Activated CD8-positive, alpha-beta memory T cell treated with anti-CD3 and anti-CD28 coated beads, Interleukin-2, amount 10 ng/mL, durations not matched to agents 7 days and 5 days (primary cell): ENCODE data around the gene TRIM29. TPM values are rescaled to one million over a fixed set of nuclear protein-coding genes. Genes with fewer than 3 reads are reported as not detected.

Source experiments
- ATAC-seq: fragments of 150-1000 bp; cut with Tn5 transposase; one replicate; pipeline ENCODE4 v1.10.0; 2021; ENCODE audit warnings: moderate library complexity
- CTCF ChIA-PET: fragments of 350-600 bp; sonication (Branson Sonifier 250); formaldehyde crosslinking; loops from one replicate; lab custom pipeline; 2021; ENCODE audit warnings: antibody characterized with exemption; lab: Charles Lee
- DNase-seq: peaks from one replicate; pipeline ENCODE4 v3.0.0-alpha.2; 2020
- H3K27ac Mint-ChIP-seq: one replicate; pipeline ENCODE4 v1.8.0; 2021; ENCODE audit warnings: mild to moderate bottlenecking, mixed read lengths
- H3K27me3 Mint-ChIP-seq: one replicate; pipeline ENCODE4 v1.8.0; 2021; ENCODE audit warnings: mixed read lengths
- H3K36me3 Mint-ChIP-seq: one replicate; pipeline ENCODE4 v1.8.0; 2021; ENCODE audit warnings: mild to moderate bottlenecking, mixed read lengths
- H3K4me1 Mint-ChIP-seq: one replicate; pipeline ENCODE4 v1.8.0; 2021; ENCODE audit warnings: mixed read lengths
- H3K4me3 Mint-ChIP-seq: one replicate; pipeline ENCODE4 v1.8.0; 2021; ENCODE audit warnings: mild to moderate bottlenecking, moderate library complexity, mixed read lengths
- H3K9me3 Mint-ChIP-seq: one replicate; pipeline ENCODE4 v1.8.0; 2022; ENCODE audit warnings: low read depth, mixed read lengths
- total RNA-seq, 2 experiments: library from RNA; stranded (reverse); gene quantifications; one replicate each; pipeline ENCODE4 v1.2.3, GENCODE V29; 2021

TRIM29 gene
- total RNA-seq, 2 experiments from 2014 or later = not detected

- DNase-seq (no peak), ATAC-seq (no peak)
- CTCF ChIA-PET = no interaction called here
- no peaks in the 10 kb centered on the region for H3K27me3 Mint-ChIP-seq
- H3K4me1 Mint-ChIP-seq = no peaks in the 10 kb centered on the region
- no peak overlapping the region for H3K27ac Mint-ChIP-seq
- no peak overlapping the region for H3K4me3 Mint-ChIP-seq
- no peaks in the 10 kb centered on the region for H3K9me3 Mint-ChIP-seq
- H3K36me3 Mint-ChIP-seq = no peaks in the 10 kb centered on the region
These were observed 9.4 kb downstream of the TRIM29 start for GRCh38 chr11:120128392-120129119.

GRCh38 chr11:120127236-120127635 lies 10.7 kb downstream of the TRIM29 start:
- Mint-ChIP-seq H3K9me3 (no peaks in the 10 kb centered on the region), H3K36me3 (no peaks in the 10 kb centered on the region), H3K4me1 (no peaks in the 10 kb centered on the region), H3K27ac (no peak overlapping the region), H3K27me3 (no peaks in the 10 kb centered on the region), H3K4me3 (no peak overlapping the region)
- ATAC-seq (no peak), DNase-seq (no peak)
- CTCF ChIA-PET = no interaction called here

- Mint-ChIP-seq H3K27ac (no peak overlapping the region), H3K4me1 (no peaks in the 10 kb centered on the region), H3K4me3 (no peak overlapping the region), H3K27me3 (no peaks in the 10 kb centered on the region), H3K9me3 (no peaks in the 10 kb centered on the region), H3K36me3 (no peaks in the 10 kb centered on the region)
- ATAC-seq (no peak), DNase-seq (no peak)
- CTCF ChIA-PET = no interaction called here
These were observed 11.3 kb downstream of the TRIM29 start for GRCh38 chr11:120126620-120127019.

DNA sequence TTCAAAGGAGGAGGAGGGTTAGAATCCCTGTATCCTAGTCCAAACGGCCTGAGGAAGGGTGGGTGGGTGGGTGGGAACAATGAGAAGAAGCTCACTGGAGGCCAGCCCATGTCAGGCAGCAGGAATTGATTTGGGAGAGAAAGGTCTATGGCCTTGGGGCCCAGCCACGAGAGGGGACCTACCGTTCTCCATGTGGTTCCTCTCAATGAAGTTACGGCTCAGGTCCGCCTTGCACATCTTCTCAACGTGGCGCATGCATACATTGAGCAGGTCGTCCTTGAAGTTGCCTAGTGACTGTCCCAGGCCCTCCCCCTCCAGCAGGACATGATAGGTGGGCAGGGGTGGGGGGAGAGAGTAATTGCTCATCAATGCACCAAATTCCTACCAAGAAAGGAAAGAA lies 12.4 kb downstream of the TRIM29 start:
- H3K27ac Mint-ChIP-seq = no peak overlapping the region
- DNase-seq (no peak), ATAC-seq (no peak)
- H3K4me1 Mint-ChIP-seq = no peaks in the 10 kb centered on the region
- H3K27me3 Mint-ChIP-seq = no peaks in the 10 kb centered on the region
- CTCF ChIA-PET = no interaction called here
- H3K9me3 Mint-ChIP-seq = no peaks in the 10 kb centered on the region
- no peak overlapping the region for H3K4me3 Mint-ChIP-seq
- no peaks in the 10 kb centered on the region for H3K36me3 Mint-ChIP-seq

DNA sequence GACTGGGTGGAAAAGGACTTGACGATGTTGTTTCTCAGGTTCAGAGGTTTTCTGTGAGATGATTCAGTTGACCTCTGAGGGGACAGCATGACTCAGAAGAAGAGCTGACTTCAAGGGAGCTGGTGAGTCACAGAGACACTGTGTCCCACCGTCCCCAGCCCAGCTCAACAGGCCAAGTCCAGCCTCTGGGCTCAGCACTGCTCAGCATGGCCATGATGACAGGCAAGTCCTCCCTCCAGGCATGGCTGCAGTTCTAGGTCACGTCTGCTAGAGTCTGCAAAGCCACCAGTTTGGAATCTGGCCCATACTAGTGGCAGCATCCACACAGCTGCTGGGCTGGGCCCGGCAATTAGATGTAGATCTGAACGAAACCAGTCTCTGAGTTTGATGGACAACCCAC lies 12.9 kb downstream of the TRIM29 start:
- H3K27me3 Mint-ChIP-seq = no peaks in the 10 kb centered on the region
- no peak overlapping the region for H3K4me3 Mint-ChIP-seq
- CTCF ChIA-PET = no interaction called here
- DNase-seq = no peak
- ATAC-seq = peak; percentile 45
- H3K36me3 Mint-ChIP-seq = no peaks in the 10 kb centered on the region
- H3K27ac Mint-ChIP-seq = no peak overlapping the region
- H3K9me3 Mint-ChIP-seq = no peaks in the 10 kb centered on the region
- H3K4me1 Mint-ChIP-seq = no peaks in the 10 kb centered on the region

- H3K4me1 Mint-ChIP-seq = no peaks in the 10 kb centered on the region
- H3K36me3 Mint-ChIP-seq = no peaks in the 10 kb centered on the region
- CTCF ChIA-PET = no interaction called here
- no peaks in the 10 kb centered on the region for H3K9me3 Mint-ChIP-seq
- H3K27ac Mint-ChIP-seq = no peak overlapping the region
- H3K27me3 Mint-ChIP-seq = no peaks in the 10 kb centered on the region
- ATAC-seq (no peak), DNase-seq (no peak)
- no peak overlapping the region for H3K4me3 Mint-ChIP-seq
These were observed 13.6 kb downstream of the TRIM29 start for GRCh38 chr11:120124355-120124754.

- ATAC-seq (no peak), DNase-seq (no peak)
- CTCF ChIA-PET = no interaction called here
- Mint-ChIP-seq H3K27ac (no peak overlapping the region), H3K27me3 (no peaks in the 10 kb centered on the region), H3K4me3 (no peak overlapping the region), H3K9me3 (no peaks in the 10 kb centered on the region), H3K36me3 (no peaks in the 10 kb centered on the region), H3K4me1 (no peaks in the 10 kb centered on the region)
These were observed 14.0 kb downstream of the TRIM29 start for GRCh38 chr11:120123946-120124345.

DNA sequence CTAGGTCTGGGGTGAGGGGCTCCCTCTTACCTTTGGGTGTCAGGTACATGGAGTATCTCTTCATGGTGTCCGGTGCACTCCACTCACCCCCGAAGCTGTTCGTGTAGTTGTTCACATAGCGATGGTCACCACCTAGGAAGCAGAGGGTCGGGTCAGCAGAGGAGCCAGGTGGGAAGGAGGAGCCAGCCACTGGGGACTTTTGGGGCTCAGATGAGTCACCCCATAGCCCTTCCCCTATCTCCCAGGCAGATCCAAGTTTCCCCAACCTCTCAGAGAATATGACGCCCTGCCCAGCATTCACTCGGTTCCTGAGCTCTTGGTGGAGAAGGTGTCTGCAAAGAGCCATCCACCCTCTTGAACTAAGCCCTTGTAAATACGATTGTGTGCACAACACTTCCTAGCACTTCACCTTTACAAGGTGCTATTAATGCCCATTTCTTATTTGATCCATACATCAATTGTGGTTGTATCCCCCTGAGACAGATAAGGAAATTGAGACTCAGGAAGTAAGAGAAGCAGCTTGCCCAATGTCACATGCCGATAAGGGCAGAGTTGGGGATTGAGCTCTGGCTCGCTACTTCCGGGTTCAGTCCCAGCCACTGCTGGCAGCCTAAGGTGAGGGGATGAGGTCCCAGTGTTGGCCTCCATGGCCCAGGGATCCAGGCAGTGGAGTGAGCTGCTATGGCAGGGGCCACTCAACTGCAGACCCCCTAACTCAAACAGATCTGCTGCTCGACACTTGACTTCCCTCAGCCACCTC lies 14.8 kb downstream of the TRIM29 start:
- Mint-ChIP-seq H3K9me3 (no peaks in the 10 kb centered on the region), H3K27ac (no peak overlapping the region), H3K4me3 (no peak overlapping the region), H3K4me1 (no peaks in the 10 kb centered on the region), H3K27me3 (no peaks in the 10 kb centered on the region), H3K36me3 (no peaks in the 10 kb centered on the region)
- DNase-seq = no peak
- CTCF ChIA-PET = no interaction called here
- ATAC-seq = no peak

DNA sequence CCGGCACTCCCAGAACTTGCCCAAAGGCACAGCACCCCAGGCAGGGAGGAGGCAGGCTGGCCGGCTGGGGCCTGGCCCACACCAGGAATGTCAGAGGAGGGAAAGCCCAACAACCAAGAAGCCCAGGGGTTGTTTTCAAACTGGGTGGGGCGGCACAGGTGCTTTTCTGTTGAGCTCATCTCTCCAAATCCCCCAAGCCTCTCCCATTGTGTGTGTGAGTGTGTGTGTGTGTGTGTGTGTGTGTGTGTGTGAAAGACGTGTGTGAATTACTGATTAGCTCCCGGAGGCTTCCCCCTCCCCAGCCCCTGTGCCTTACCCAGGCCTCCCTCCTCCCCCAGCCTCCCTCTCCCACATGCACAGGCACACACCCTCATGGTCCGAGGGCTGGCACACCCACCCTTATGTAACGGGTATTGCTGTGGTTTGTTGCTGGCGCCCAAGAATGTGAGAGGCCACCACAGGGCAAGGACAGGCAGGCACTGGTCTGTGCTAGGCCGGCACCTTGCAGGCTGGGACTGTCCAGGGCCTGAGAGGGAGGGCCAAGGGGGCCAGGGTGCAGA lies 15.9 kb downstream of the TRIM29 start:
- Mint-ChIP-seq H3K4me1 (no peaks in the 10 kb centered on the region), H3K27ac (no peak overlapping the region), H3K27me3 (no peaks in the 10 kb centered on the region), H3K36me3 (no peaks in the 10 kb centered on the region), H3K9me3 (no peaks in the 10 kb centered on the region), H3K4me3 (no peak overlapping the region)
- no peak for ATAC-seq
- no peak for DNase-seq
- CTCF ChIA-PET = no interaction called here

DNA sequence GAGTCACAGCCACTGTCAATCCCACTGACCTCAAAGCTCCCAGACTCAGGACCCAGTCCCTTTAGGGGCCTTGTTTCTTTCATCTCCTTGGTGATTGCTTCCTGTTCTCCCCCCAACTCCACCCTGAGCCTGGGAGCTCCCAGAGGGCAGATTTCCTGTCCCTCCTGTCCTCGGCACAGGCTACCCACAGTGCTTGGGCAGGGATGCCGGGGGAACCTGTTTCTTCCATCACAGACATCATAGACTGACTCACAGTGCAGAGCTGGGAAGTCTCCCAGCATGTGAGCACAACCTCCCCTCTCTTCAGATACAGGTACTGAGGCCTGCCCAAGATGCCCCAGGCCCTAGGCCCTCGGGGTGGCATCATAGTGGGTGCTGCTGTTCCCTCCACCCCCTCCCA lies 16.6 kb downstream of the TRIM29 start:
- Mint-ChIP-seq H3K27ac (no peak overlapping the region), H3K9me3 (no peaks in the 10 kb centered on the region), H3K36me3 (no peaks in the 10 kb centered on the region), H3K27me3 (no peaks in the 10 kb centered on the region), H3K4me1 (no peaks in the 10 kb centered on the region), H3K4me3 (no peak overlapping the region)
- no peak for ATAC-seq
- no peak for DNase-seq
- CTCF ChIA-PET = interaction anchor here (1.1 kb wide), 1 partner anchor 24 kb away, joined by 3 read pairs; no protein-coding TSS in a partner anchor

DNA sequence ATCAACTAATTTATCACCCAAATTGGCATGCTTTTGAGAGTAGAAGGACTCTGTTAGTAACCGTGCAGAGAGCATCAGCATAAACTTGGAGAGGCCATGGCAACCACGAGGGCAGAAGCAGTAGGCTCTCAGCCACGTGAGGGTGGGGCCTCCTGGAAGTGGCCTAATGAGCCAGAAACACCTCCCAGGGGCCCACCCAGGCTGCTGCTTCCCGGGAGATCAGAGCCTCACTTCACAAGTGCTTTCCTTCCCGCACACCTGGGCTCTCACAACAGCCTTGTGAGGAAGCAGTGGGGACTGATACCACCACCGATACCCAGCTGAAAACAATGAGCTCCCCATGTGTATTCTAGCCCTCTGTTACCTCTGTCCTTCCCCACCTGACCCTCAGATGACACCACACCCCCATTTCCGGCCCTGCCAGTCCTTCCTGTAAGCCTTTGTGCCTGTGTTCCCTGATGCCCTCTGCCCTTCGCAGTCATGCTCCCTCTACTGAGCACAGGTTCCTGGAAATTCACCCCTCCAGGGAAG lies 17.0 kb downstream of the TRIM29 start:
- CTCF ChIA-PET = interaction anchor here (1.1 kb wide), 1 partner anchor 23 kb away, joined by 3 read pairs; no protein-coding TSS in a partner anchor
- no peaks in the 10 kb centered on the region for H3K27me3 Mint-ChIP-seq
- H3K9me3 Mint-ChIP-seq = no peaks in the 10 kb centered on the region
- DNase-seq (no peak), ATAC-seq (no peak)
- H3K36me3 Mint-ChIP-seq = no peaks in the 10 kb centered on the region
- no peak overlapping the region for H3K27ac Mint-ChIP-seq
- H3K4me3 Mint-ChIP-seq = no peak overlapping the region
- no peaks in the 10 kb centered on the region for H3K4me1 Mint-ChIP-seq

DNA sequence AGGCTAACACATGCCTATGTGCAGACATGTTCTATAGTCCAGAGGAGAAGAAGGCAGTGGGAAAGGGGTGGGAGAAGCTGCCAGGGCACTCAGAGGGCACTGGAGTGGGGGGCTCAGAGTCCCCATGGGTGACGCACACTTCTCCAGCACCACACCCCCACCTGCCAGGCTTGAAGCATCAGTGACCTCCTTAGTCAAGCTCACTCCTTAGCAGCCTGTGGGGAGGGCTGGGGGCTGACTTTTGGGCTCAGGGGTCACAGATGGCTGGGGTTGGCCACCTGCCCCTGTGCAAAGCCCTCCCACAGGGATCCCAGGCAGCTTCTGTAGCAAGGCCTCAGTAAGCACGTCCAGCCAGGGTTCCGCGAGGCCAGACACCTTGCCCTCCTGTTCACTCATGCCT lies 18.8 kb downstream of the TRIM29 start:
- H3K27ac Mint-ChIP-seq = no peak overlapping the region
- H3K27me3 Mint-ChIP-seq = no peaks in the 10 kb centered on the region
- ATAC-seq = no peak
- DNase-seq = no peak
- CTCF ChIA-PET = interaction anchor here (0.9 kb wide), 1 partner anchor 9 kb away, joined by 3 read pairs; no protein-coding TSS in a partner anchor
- H3K36me3 Mint-ChIP-seq = no peaks in the 10 kb centered on the region
- no peaks in the 10 kb centered on the region for H3K4me1 Mint-ChIP-seq
- no peaks in the 10 kb centered on the region for H3K9me3 Mint-ChIP-seq
- no peak overlapping the region for H3K4me3 Mint-ChIP-seq

DNA sequence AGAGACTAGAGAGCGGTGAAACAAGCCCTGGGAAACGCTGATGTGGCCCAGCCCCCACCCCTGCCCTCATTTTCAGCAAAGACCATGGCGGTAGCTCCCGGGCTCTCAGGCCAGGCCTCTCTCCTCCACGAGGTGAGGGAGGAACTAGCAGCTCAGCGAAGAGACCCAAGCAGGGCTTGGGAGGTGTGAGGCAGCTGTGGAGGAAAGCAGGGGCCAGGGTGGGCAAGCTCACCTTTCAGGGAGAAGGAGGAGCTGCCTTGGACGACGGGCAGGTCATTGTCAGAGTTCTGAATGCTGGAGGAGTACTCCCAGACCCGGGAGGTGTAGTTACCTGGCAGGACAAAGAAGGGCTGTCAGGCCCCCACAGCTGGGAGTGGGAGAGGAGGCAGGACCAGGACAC lies 19.9 kb downstream of the TRIM29 start:
- Mint-ChIP-seq H3K36me3 (no peaks in the 10 kb centered on the region), H3K9me3 (no peaks in the 10 kb centered on the region), H3K27ac (no peak overlapping the region), H3K4me1 (no peaks in the 10 kb centered on the region), H3K4me3 (no peak overlapping the region), H3K27me3 (no peaks in the 10 kb centered on the region)
- CTCF ChIA-PET = no interaction called here
- no peak for DNase-seq
- ATAC-seq = no peak

DNA sequence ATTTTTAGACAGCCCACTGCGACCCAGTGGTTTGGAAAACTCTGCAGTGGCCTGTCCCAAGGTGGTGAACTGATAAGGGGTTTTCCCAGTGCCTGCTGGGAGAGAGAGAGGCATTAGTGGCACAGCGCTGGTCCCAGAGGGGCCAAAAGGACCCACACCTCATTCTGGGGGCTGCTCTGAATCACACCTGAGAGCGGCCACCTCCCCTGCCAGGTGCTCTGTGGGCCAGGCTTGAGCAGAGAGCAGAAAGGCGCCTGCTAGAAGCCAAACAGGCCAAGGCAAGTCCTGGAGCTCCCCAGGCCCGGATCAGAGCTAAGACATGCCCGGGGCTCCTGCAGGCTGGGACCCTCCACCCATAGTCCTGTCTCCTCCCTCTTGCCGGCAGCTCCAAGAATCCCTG lies 20.9 kb downstream of the TRIM29 start:
- no peak for DNase-seq
- Mint-ChIP-seq H3K36me3 (no peaks in the 10 kb centered on the region), H3K27ac (no peak overlapping the region), H3K9me3 (no peaks in the 10 kb centered on the region), H3K4me1 (no peaks in the 10 kb centered on the region), H3K27me3 (no peaks in the 10 kb centered on the region), H3K4me3 (no peak overlapping the region)
- ATAC-seq = no peak
- CTCF ChIA-PET = no interaction called here
